ENCODE data around the gene VAMP1. TPM values are rescaled to one million over a fixed set of nuclear protein-coding genes. Genes with fewer than 3 reads are reported as not detected.

The VAMP1 gene
- total and polyA plus RNA-seq, 10 of the 15 experiments (the other 5 are each of a cell fraction or from before 2014, with no cell fraction given): 4.8 to 123 (median 27.5) TPM

GRCh38 chr12:6440391-6440790 lies 30.1 kb downstream of the VAMP1 start:
- H3K9ac ChIP-seq (ENCODE audit: control insufficient read depth, insufficient read depth, low read length): no peak overlapping the region
- CTCF ChIA-PET: interaction anchor here (1.9 to 2.7 kb wide), 2 partner anchors 12 to 25 kb away, joined by 7 to 19 read pairs; no protein-coding TSS in a partner anchor
- H3K9me3 ChIP-seq (replicated peaks; ENCODE audit: control insufficient read depth, insufficient read depth, low read length): no peaks in the 10 kb centered on the region
- H3K27me3 ChIP-seq (replicated peaks in 1 of 2; ENCODE audit: control insufficient read depth in 2 of 2, insufficient read depth in 2 of 2, low read length in 1 of 2): no peaks in the 10 kb centered on the region
- no peak overlapping the region for H2AFZ ChIP-seq (ENCODE audit: control insufficient read depth, low read depth, low read length)
- ATAC-seq: no peak
- no peak overlapping the region for H3K4me2 ChIP-seq (ENCODE audit: control insufficient read depth, insufficient read depth)
- in situ Hi-C loops (cut with MboI) (no loop called here), intact Hi-C loops (cut with micrococcal nuclease; ENCODE audit: unreplicated experiment) (no loop called here)
- FAIRE-seq: no peak
- POLR2A ChIA-PET: interaction anchor here (0.6 to 17.5 kb wide), 5 partner anchors 11 to 354 kb away, joined by 3 to 384 read pairs (median 4); partner anchors contain the start of gene TAPBPL
- peaks cover 33% of the 10 kb centered on the region for H3K79me2 ChIP-seq (ENCODE audit: control insufficient read depth, insufficient read depth, low read length)
- no peaks in the 10 kb centered on the region for H3K36me3 ChIP-seq (ENCODE audit: control insufficient read depth in 2 of 2, insufficient read depth in 2 of 2, low read length in 1 of 2)
- SMC1A ChIA-PET (ENCODE audit: uncharacterized antibody, unreplicated experiment): interaction anchor here (0.9 to 9.8 kb wide), 6 partner anchors 11 to 25 kb away, joined by 3 to 147 read pairs (median 4); no protein-coding TSS in a partner anchor
- no peaks in the 10 kb centered on the region for H4K20me1 ChIP-seq (ENCODE audit: control insufficient read depth, insufficient read depth)
- BruUV-seq (replicated peaks): no TSS peak
- H3K4me1 ChIP-seq (ENCODE audit: control insufficient read depth, insufficient read depth, low read length): peaks cover 37% of the 10 kb centered on the region
- H3K27ac ChIP-seq (ENCODE audit: control insufficient read depth, insufficient read depth): no peak overlapping the region; the same call in 1 of the 2 replicates
- H3K4me3 ChIP-seq: no peak overlapping the region
- no peak for TF ChIP-seq SUZ12 (IDR thresholded peaks at IDR 0.05; ENCODE audit: unreplicated experiment)
- TF ChIP-seq STAT3 (IDR thresholded peaks at IDR 0.05; ENCODE audit: low read depth, low read length): no peak
- no peak for TF ChIP-seq BHLHE40 (IDR thresholded peaks at IDR 0.05; ENCODE audit: borderline replicate concordance in 1 of 2, low read depth in 2 of 2, low read length in 1 of 2)
- no peak for TF ChIP-seq CREM (IDR thresholded peaks at IDR 0.05; ENCODE audit: low read depth)
- no peak for TF ChIP-seq BACH1 (IDR thresholded peaks at IDR 0.05; ENCODE audit: borderline replicate concordance)
- no peak for TF ChIP-seq TARDBP (IDR thresholded peaks at IDR 0.05; ENCODE audit: borderline replicate concordance)
- TF ChIP-seq SREBF1 (IDR thresholded peaks at IDR 0.05; ENCODE audit: low read length): no peak
- TF ChIP-seq MYC (IDR thresholded peaks at IDR 0.05; ENCODE audit: insufficient read depth, insufficient read length, insufficient replicate concordance, low read length, severe bottlenecking): no peak
- no peak for TF ChIP-seq CBX5 (IDR thresholded peaks at IDR 0.05; ENCODE audit: low read depth)
- no peak for TF ChIP-seq BCLAF1 (IDR thresholded peaks at IDR 0.05)
- TF ChIP-seq POU2F2 (IDR thresholded peaks at IDR 0.05; ENCODE audit: borderline replicate concordance, low read depth, low read length): no peak
- no peak for TF ChIP-seq CBX3 (IDR thresholded peaks at IDR 0.05; ENCODE audit: borderline replicate concordance, low read depth)
- no peak for DNase-seq (ENCODE audit: low read depth, low spot score)
- RAD21 ChIA-PET (ENCODE audit: unreplicated experiment): interaction anchor here (0.8 to 17.1 kb wide), 4 partner anchors 12 to 105 kb away, joined by 3 to 319 read pairs (median 4); no protein-coding TSS in a partner anchor
- 50% methylated on average over 1 of the region's 1 CpG for WGBS (ENCODE audit: insufficient coverage, insufficient replicate concordance, low lambda C conversion rate, missing lambda C conversion rate)
